ENCODE measurements around the gene PDE1C. TPM values are rescaled to one million over a fixed set of nuclear protein-coding genes. Genes with fewer than 3 reads are reported as not detected.

Gene PDE1C
- total RNA-seq, 2 donors from 2014 or later: 0.26 to 0.60 TPM

- Mint-ChIP-seq H3K36me3 (ENCODE audit: low read depth) (no peaks in the 10 kb centered on the region), H3K27ac (no peak overlapping the region), H3K4me1 (peaks cover 15% of the 10 kb centered on the region), H3K27me3 (ENCODE audit: insufficient read depth) (peaks cover 33% of the 10 kb centered on the region), H3K9me3 (peaks cover 4% of the 10 kb centered on the region), H3K4me3 (no peak overlapping the region)
- Histone ChIP-seq H3K36me3 (ENCODE audit: control insufficient read depth, insufficient read depth, low read length) (no peaks in the 10 kb centered on the region), H3K9me3 (ENCODE audit: control insufficient read depth, low read length) (no peaks in the 10 kb centered on the region), H3K9ac (ENCODE audit: extremely low read depth, low read length, poor library complexity, severe bottlenecking) (no peak overlapping the region), H3K27me3 (ENCODE audit: control insufficient read depth, insufficient read depth, low read length, poor library complexity, severe bottlenecking) (no peaks in the 10 kb centered on the region), H3K27ac (ENCODE audit: low read depth, low read length) (no peak overlapping the region), H3K4me3 (ENCODE audit: low read length) (no peak overlapping the region), H3K4me1 (ENCODE audit: control insufficient read depth, insufficient read depth, low read length) (peaks cover 7% of the 10 kb centered on the region)
- no peak for TF ChIP-seq CTCF (conservative IDR thresholded peaks at IDR 0.05)
- no peak for DNase-seq
- WGBS, 2 experiments (ENCODE audit: insufficient coverage in 1 of 2, insufficient read length in 1 of 2): 91 to 94% methylated on average over 3 to 6 of the region's 6 CpGs
Measured at GRCh38 chr7:31925753-31926454, 144.3 kb downstream of the PDE1C start.

GRCh38 chr7:31924251-31924650 is 146.0 kb downstream of the PDE1C start:
- no peak for DNase-seq
- H3K9me3 Mint-ChIP-seq: peaks cover under 1% of the 10 kb centered on the region

GRCh38 chr7:31922848-31923247 is 147.4 kb downstream of the PDE1C start:
- H3K36me3 Mint-ChIP-seq (ENCODE audit: low read depth): no peaks in the 10 kb centered on the region
- H3K4me3 ChIP-seq (ENCODE audit: low read length): no peak overlapping the region
- peaks cover 14% of the 10 kb centered on the region for H3K27me3 Mint-ChIP-seq (ENCODE audit: insufficient read depth)
- no peak overlapping the region for H3K9ac ChIP-seq (ENCODE audit: extremely low read depth, low read length, poor library complexity, severe bottlenecking)
- H3K27me3 ChIP-seq (ENCODE audit: control insufficient read depth, insufficient read depth, low read length, poor library complexity, severe bottlenecking): no peaks in the 10 kb centered on the region
- no peak overlapping the region for H3K27ac ChIP-seq (ENCODE audit: low read depth, low read length)
- no peak overlapping the region for H3K27ac Mint-ChIP-seq
- DNase-seq: no peak
- H3K4me1 Mint-ChIP-seq: peaks cover 15% of the 10 kb centered on the region
- peaks cover 7% of the 10 kb centered on the region for H3K4me1 ChIP-seq (ENCODE audit: control insufficient read depth, insufficient read depth, low read length)
- H3K9me3 Mint-ChIP-seq: no peaks in the 10 kb centered on the region
- no peak overlapping the region for H3K4me3 Mint-ChIP-seq
- 86 to 94% methylated on average over 2 of the region's 2 CpGs for WGBS, 2 experiments (ENCODE audit: insufficient coverage in 1 of 2, insufficient read length in 1 of 2)
- TF ChIP-seq CTCF (conservative IDR thresholded peaks at IDR 0.05): no peak
- H3K36me3 ChIP-seq (ENCODE audit: control insufficient read depth, insufficient read depth, low read length): no peaks in the 10 kb centered on the region
- no peaks in the 10 kb centered on the region for H3K9me3 ChIP-seq (ENCODE audit: control insufficient read depth, low read length)

More at GRCh38 chr7:31924251-31924650, 146.0 kb downstream of the PDE1C start:
- Histone ChIP-seq H3K36me3 (ENCODE audit: control insufficient read depth, insufficient read depth, low read length) (no peaks in the 10 kb centered on the region), H3K9me3 (ENCODE audit: control insufficient read depth, low read length) (no peaks in the 10 kb centered on the region), H3K27me3 (ENCODE audit: control insufficient read depth, insufficient read depth, low read length, poor library complexity, severe bottlenecking) (no peaks in the 10 kb centered on the region), H3K27ac (ENCODE audit: low read depth, low read length) (no peak overlapping the region), H3K4me1 (ENCODE audit: control insufficient read depth, insufficient read depth, low read length) (peaks cover 7% of the 10 kb centered on the region), H3K9ac (ENCODE audit: extremely low read depth, low read length, poor library complexity, severe bottlenecking) (no peak overlapping the region), H3K4me3 (ENCODE audit: low read length) (no peak overlapping the region)
- peaks cover 15% of the 10 kb centered on the region for H3K4me1 Mint-ChIP-seq
- TF ChIP-seq CTCF (conservative IDR thresholded peaks at IDR 0.05): no peak
- no peak overlapping the region for H3K4me3 Mint-ChIP-seq
- 92 to 100% methylated on average over 1 to 2 of the region's 2 CpGs for WGBS, 2 experiments (ENCODE audit: insufficient coverage in 1 of 2, insufficient read length in 1 of 2)
- no peak overlapping the region for H3K27ac Mint-ChIP-seq
- H3K36me3 Mint-ChIP-seq (ENCODE audit: low read depth): no peaks in the 10 kb centered on the region
- H3K27me3 Mint-ChIP-seq (ENCODE audit: insufficient read depth): peaks cover 28% of the 10 kb centered on the region

Data from endodermal cell (in vitro differentiated cells).